ENCODE data around the gene CHSY1.

DNA sequence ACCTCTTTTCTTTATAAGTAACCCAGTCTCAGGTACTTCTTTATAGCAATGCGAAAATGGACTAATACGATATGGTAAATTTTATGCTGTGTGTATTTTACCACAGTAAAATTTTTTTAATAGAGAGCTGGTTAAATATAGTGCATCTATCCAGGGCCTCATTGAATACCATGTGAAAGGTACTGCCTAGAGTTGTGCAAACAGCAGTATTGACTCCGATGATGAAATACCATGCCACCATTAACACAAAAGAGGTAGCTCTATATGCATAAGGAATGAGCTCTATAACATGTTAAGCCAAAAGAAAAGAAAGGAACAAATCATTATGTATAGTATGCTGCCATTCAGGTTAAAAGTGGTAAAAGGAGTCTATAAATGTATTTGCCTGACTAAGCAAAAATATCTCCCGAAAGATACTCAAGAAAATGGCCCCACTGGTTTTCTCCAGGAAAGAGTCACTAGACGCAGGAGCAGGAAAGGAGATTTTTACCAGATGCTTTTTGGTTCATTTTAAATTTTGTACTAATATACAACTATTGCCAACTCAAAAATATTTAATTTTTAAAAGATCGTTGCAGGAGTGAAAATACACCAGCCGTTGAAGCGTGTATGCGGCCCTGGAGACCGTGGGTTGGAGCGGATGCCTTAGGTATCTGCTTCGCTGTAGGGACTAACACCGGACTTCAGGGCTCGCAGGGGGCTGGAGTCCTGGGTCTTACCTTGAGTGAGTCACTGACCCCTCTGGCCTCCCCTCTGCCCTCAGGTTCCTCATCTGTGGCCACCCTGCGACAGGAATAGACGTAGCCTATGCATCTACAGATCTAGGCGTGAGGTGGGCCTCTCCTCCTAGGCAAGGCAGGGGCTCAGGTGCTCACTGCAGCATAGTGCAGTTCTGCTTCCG is 120.1 kb downstream of the CHSY1 start:
- TF ChIP-seq CTCF (IDR thresholded peaks at IDR 0.05) (no peak), PHF8 (IDR thresholded peaks at IDR 0.05; ENCODE audit: borderline replicate concordance, low read depth) (no peak), JUN (IDR thresholded peaks at IDR 0.05) (no peak), TFCP2L1 (CRISPR knock-in tag; IDR thresholded peaks at IDR 0.05) (no peak), EP300 (IDR thresholded peaks at IDR 0.05) (no peak), PBX3 (IDR thresholded peaks at IDR 0.05) (no peak), POLR2A (IDR thresholded peaks at IDR 0.05; ENCODE audit: low read length) (no peak)
- TF ChIP-seq, protein P1, sequence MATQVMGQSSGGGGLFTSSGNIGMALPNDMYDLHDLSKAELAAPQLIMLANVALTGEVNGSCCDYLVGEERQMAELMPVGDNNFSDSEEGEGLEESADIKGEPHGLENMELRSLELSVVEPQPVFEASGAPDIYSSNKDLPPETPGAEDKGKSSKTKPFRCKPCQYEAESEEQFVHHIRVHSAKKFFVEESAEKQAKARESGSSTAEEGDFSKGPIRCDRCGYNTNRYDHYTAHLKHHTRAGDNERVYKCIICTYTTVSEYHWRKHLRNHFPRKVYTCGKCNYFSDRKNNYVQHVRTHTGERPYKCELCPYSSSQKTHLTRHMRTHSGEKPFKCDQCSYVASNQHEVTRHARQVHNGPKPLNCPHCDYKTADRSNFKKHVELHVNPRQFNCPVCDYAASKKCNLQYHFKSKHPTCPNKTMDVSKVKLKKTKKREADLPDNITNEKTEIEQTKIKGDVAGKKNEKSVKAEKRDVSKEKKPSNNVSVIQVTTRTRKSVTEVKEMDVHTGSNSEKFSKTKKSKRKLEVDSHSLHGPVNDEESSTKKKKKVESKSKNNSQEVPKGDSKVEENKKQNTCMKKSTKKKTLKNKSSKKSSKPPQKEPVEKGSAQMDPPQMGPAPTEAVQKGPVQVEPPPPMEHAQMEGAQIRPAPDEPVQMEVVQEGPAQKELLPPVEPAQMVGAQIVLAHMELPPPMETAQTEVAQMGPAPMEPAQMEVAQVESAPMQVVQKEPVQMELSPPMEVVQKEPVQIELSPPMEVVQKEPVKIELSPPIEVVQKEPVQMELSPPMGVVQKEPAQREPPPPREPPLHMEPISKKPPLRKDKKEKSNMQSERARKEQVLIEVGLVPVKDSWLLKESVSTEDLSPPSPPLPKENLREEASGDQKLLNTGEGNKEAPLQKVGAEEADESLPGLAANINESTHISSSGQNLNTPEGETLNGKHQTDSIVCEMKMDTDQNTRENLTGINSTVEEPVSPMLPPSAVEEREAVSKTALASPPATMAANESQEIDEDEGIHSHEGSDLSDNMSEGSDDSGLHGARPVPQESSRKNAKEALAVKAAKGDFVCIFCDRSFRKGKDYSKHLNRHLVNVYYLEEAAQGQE (IDR thresholded peaks at IDR 0.05): no peak
- TF ChIP-seq, protein P2, sequence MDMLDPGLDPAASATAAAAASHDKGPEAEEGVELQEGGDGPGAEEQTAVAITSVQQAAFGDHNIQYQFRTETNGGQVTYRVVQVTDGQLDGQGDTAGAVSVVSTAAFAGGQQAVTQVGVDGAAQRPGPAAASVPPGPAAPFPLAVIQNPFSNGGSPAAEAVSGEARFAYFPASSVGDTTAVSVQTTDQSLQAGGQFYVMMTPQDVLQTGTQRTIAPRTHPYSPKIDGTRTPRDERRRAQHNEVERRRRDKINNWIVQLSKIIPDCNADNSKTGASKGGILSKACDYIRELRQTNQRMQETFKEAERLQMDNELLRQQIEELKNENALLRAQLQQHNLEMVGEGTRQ (IDR thresholded peaks at IDR 0.05): no peak
- TF ChIP-seq, protein P3, sequence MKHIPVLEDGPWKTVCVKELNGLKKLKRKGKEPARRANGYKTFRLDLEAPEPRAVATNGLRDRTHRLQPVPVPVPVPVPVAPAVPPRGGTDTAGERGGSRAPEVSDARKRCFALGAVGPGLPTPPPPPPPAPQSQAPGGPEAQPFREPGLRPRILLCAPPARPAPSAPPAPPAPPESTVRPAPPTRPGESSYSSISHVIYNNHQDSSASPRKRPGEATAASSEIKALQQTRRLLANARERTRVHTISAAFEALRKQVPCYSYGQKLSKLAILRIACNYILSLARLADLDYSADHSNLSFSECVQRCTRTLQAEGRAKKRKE (CRISPR knock-in tag; IDR thresholded peaks at IDR 0.05; ENCODE audit: low read depth): no peak

Data from A549 (cell line).